Measurements from ENCODE around the gene TACC3.
"Not testable (repeated sequence)": the region's sequence is repeated elsewhere in the genome, so short reads cannot be mapped to it uniquely, and the experiment has no call there.

The TACC3 gene

DNA sequence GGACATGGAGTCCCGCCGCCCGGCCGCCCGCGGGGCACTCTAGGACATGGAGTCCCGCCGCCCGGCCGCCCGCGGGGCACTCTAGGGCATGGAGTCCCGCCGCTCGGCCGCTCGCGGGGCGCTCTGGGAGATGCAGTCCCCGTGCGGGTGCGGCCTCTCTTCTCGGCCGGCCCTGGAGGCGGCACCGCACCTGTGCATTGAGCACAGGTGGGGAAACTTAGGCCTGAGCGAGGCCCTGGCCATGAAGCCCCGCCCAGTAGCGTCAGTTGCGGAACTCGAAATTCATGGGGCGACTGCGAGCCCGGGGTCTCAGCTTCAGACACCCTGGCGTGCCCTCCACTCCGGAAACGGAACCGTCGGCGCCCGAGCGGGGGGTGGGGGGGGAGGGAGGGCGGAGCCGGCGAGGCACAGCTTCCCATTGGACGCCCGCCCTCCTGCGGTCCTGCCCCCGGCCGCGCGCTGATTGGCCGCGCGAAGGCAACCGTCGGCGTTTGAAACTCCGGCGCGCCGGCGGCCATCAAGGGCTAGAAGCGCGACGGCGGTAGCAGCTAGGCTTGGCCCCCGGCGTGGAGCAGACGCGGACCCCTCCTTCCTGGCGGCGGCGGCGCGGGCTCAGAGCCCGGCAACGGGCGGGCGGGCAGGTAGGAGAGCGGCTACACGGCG is at the start of gene TACC3, which contains the start of gene TMEM129:
TACC3 (plus strand) TSS at position 519 of the 663 bp plus-strand sequence. CDS start 1,901 bp downstream, outside the sequence.
TMEM129 (minus strand) TSS at position 321 of the 663 bp plus-strand sequence. CDS start 486 bp downstream, outside the sequence.
- peak; percentile 100 for DNase-seq

DNA sequence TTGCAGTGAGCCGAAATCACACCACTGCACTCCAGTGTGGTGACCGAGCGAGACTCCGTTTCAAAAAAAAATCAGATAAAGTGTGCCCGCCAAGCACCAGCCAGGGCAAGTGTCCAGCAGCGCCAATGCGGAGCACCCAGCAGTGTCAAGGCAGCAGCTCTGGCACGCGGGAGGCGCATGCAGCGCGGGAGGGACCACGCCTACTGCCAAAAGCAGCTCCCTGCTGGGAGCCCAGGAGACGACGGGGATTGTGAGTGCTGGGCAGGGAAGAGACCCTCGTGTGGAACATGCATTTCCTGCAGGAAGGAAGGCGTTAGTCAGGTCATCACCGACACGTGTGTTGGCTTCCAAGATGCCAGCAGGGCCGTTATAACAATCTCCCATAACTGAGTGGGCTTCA is 47.6 kb upstream of the TACC3 start:
- DNase-seq = no peak

DNA sequence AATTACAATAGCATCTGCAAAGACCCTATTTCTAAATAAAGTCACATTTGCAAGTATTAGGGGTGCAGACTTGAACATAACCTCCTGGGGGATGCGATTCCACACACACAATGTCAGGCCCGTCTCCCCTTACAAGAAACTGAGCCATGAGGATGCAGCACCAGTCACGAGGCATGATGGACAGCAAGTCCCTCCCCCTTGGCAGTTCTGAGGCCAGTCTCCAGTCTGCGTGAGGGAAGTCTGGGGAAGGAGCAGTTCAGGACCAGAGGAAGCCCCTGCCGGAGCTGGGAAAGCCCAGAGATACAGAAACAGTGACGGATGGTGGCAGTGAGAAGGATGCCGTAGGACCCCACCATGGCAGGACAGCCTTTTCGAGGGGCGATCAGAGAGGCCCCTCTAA is 46.6 kb upstream of the TACC3 start:
- DNase-seq = no peak

DNA sequence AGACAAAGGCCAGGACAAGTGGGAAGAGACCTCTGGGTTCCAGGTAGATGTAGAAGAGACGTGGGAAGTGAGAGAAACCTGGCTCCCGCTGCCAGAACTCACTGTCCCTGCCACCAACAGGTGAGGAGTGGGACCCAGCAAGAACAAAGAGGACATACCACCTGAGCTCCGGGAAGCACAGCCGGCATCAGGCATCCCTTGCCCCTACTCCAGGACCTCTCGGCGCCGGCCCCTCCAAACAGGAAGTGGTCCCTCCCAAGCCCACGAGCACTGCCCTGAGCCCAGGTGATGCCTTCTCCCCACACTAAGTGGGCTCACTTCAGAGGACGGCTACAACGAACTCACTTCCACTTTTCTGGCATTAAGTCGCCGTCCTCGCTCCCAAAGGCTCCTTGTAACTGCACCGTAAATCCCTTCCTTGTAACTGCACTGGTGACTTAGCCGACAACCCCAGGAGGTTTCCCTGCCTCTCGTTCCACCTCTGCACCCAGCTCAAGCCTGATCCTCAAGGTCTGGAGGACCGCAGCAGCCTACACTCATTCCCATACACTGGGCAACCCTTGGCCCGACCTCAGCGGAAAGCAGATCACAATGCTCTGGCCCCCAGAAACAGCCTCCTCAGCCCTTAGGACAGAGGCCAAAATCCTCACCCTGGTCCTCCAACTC is 46.1 kb upstream of the TACC3 start:
- DNase-seq = no peak

DNA sequence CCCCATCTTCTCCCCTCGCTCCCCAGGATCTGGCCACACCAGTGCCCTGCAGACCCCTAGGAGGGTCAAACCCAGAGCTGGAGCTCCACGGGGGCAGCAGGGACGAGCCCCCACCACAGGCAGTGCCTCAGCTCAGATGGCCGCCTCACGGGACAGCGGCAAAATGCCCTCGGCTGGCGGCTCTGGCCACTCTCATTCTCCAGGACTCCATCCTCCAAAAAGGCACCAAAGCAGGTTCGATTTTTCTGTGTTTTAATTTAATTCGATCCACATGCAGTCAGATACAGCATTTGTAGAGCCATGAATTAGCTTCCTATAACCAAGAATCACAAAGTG is 45.6 kb upstream of the TACC3 start:
- no peak for DNase-seq

DNA sequence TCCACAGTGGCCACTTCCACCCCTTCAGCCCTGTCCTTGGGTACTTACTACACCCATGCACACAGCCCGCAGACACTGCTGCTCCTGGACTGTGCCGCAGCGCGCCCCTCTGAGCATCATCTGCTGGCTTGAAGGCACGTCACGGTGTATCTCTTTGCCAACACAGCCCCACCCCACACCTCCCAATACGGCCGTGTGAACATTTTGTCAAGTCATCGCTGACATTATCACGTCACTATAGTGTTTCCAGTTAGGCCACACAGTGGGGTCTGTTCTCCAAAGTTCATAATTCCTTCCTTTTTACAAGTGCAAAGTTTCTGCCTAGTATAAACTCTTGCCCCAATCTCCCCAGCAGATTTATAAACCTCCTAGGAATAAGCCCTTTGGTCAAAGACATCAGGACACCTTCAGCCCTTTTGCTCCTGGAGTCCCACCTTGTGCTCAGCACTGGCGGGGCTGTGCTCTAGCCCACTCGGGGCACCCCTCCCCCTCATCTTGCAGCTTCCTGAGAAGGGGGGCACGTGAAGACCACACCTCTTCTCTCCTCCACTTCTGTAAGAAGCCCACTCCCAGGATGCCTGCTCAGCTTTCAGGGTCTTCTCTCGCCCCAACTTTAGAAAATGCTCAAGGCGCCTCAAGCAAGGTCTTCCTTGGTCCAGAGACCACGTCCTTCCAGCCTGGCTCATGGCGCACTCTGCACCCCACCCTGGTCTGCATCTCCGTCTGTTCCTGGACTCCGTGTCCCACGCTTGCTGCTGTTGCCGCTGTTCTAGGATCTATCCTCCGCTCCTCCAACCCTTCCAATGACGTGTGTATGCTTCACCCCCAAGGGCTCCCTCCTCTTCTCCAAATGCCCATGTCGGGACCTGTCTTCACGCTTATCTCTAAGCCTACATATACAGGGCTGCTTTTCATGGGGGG is 44.5 kb upstream of the TACC3 start:
- DNase-seq = no peak

DNA sequence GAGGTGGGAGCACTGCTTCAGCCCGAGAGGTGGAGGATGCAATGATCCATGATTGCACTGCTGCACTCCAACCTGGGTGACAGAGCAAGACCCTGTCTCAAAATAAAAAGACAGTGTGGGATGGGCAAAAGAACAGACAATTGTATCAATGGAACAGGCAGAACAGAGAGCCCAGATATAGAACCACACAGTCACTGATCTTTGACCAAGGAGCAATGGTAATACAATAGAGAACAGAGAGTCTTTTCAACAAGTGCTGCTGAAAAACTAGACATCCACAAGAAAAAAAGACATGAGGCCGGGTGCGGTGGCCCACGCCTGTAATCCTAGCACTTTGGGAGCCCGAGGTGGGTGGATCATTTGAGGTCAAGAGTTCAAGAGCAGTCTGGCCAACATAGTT is 43.1 kb upstream of the TACC3 start:
- no peak for DNase-seq

DNA sequence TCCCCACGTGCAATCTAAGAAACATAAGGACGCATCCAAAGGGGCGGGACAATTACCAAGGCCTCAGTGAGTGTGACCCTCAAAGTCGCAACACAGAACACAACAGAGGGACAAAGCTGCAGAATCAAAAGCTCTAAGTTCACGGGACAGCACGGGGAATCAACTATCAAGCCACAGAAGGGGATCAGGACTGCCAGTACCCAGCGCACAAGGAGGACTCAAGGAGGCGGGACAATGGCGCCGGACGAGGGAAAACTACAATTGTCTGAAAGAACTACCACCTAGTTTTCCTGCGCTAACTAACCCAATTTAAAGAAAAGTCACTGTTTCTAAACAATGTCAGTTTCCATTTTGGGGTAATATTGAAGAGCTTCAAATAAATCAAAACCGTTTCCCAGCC is 38.5 kb upstream of the TACC3 start:
- no peak for DNase-seq

DNA sequence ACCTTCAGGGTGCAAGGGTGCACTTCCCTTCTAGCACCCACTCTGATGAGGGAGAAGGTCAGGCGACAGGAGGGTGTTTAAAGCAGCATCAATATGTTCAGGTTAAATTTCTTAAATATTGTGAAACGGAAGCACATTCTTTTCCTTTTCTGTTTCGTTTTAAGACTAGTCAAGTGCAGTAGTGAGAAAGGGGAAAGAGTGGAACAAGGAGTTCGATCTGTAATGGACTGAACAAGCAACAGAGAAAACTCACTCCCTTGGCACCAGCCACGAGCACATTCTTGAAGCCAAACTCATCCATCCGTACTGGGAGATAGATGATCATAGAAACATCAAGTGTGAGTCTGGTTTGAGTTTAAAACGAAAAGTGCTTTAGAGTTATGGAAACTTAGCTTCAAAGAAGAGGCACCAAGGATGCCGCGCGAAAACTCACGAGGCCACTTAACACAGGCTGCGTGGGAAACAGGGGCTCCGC is 38.0 kb upstream of the TACC3 start:
- DNase-seq = no peak

DNA sequence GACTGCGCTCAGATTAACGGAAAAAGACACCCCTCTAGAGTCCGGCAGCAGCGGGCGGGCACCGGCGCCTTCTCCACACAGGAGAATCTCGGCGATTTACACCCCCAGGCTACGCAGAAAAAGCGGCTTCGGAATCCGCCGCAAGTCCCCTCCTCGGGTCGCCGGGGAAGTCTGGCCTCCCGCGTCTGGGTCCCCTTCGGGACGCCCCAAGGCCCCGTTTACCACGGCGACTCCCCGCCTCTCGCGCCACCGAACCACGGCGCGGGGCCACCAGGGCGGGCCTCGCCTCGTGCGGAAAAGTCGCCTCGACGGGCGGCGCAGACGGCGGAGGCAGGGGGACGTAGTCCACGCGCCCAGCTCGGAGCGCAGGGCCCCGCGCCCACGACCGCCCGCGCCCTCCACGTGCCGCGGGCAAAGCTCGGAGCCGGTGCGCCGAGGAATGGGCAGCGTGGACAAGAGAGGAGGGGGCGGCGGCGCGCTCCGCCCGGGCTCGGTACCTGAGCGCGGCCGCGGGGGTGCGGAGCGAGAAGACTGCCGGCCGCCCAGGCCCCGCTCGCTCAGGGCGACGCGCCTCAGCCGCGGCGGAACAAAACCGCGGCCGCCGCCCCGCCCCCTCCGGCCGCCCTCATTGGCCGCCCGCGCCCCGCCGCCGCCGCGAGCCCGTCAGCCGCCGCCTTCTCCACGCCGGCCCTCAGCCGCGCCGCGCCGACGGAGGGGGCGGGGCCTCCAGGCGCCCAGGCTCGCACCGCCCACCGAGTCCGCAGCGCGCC is 37.4 kb upstream of the TACC3 start, which contains the start of gene FAM53A:
FAM53A (minus strand) TSS at position 578 of the 770 bp plus-strand sequence. CDS start 15,572 bp downstream, outside the sequence.
- DNase-seq = peak; percentile 97

DNA sequence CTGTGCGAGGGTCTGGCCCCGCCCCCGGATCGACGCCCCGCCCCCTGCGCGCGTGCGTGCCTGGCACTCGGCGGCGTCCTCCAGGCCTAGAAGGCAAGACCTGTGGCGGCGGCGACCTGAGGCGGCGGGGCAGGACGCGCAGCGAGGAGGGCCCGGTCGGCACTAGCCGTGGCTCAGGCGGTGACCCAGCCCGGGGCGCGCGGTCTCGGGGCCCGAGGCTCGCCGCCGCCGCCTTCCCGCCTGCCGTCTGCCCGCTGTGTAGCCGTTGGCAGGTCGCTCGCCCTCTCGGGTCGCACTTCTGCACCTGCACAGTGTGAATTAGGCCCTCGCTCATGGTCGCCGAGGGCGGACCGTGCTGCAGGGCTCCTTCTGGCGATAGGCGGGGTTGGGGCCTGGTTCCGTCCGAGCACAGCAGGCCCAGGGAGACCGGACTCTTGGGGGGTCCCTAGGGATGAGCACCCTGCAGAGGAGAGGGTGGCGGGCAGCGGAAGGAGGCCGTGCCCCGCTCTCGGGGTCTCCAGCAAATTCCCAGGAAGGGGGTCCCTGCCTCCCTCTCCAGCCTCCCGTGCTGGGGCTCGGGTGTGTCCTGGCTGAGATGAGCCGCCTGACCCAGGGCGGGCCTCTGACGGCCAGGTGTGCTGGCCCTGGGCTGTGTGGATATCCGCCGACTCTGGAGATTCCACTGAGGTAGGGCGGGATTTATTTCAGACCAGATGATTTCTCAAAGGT is 36.7 kb upstream of the TACC3 start:
- peak; percentile 94 for DNase-seq

DNA sequence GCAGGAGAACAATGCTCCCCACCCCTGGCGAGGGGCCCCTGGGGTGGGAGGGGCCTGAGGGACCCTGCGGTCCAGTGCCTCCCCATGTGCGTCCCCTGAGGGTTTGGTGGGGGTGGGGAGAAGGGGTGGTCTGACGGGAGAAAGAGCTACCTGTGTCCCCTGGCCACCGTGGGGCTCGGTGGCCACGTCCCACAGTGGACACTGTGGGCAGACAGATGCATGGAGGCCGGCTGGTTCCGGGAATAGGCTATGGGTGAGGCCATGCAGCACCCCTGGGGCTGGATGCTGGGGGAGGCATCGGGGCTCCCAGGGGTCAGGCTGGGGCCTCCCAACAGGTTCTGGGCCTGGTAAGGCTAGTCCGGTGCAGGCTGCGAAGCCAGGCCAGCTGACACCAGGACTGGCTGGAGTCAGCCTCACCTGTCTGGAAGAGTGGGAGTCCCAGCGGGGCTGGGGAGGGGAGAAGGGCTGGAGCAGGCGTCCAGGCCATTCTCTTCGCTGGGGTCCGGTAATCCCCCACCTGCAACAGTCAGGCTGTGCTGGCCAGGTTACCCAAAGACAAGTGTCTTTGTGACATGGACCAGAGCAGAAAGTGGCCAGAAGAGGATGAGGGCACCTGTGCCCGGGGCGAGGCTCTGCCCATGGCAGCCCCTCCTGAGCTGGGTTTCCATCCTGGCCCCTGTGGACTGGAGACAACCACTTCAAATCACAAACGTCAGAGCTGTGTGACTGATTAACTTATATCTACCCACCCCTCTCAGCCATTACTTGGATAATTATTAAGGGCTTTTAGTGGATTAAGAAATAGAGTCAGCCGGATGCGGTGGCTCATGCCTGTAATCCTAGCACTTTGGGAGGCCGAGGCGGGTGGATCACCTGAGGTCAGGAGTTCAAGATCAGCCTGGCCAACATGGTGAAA is 35.8 kb upstream of the TACC3 start:
- peak; percentile 60 for DNase-seq

DNA sequence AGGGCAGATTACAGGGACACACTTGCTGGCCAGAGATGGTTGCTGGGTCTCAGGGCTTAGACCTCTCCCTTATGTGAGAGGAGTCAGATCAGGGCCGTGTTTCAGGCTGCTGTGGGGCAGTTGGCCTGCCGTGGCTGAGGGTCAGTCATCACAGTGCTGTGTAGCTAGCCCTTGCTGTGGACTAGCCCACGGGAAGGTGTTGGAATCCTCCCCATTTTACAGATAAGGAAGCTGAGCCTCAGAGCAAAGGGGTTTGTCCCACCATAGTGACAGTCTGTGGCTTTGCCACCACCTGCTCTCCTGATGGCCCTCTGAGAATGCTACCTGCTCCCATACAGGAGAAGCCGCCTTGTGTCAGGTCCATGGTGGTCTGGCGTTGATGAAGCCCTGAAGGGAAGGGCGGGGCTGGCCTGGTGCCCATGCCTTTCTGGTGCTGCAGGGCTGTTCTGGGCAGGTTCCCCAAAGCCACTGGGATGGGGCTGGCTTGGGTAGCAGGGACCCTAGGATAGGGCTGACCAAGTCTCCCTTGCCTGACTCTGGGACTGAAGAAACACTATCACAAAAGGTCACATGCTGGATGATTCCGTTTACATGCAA is 34.8 kb upstream of the TACC3 start:
- DNase-seq = peak; percentile 36

DNA sequence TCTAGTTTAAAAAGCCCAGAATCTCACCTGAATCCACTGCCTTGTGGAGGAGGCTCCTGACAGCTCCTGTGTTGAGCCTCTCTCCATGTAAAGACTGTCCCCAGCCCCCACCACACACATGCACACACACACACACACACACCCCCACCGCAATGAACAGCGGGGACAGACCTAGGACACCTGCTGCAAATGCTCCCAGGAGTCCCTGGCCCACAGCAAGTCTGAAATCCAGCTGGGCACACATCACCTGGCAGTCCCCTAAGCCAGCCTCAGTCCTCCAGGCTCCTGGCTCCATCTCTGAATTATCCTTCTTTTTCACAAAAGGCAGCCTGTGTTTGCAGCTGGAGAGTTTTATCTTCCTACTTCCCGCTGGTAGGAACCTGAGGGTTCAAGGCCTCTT is 30.6 kb upstream of the TACC3 start:
- no peak for DNase-seq

DNA sequence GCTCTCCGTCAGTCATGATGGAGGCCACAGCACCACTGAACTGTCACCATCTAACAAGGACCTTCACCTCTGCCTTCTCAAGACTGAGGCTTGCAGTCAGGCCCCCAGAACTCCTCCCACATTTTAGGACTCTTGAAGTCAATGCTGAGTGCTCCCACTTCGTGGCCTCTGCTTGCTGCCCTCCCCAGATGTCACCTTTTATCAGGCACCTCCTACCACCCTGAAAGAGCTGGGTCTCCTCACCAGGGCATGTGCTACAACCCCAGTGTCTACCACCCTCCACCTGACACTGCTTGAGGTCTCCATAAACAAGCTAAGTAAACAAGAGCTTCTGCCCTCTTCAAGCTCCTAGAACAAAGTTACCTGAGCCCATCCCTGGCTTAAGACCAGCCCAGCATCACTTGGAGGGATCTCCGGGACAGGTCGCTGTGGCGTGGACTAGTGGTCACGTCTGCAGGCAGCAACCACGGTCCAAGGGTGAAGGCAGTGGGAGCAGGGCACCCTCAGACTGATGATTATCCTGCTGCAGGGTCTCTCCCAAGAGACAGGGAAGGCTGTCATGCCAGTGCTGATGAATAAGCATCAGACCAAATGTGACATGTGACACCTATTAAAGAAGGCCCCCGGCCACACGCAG is 29.5 kb upstream of the TACC3 start:
- no peak for DNase-seq

DNA sequence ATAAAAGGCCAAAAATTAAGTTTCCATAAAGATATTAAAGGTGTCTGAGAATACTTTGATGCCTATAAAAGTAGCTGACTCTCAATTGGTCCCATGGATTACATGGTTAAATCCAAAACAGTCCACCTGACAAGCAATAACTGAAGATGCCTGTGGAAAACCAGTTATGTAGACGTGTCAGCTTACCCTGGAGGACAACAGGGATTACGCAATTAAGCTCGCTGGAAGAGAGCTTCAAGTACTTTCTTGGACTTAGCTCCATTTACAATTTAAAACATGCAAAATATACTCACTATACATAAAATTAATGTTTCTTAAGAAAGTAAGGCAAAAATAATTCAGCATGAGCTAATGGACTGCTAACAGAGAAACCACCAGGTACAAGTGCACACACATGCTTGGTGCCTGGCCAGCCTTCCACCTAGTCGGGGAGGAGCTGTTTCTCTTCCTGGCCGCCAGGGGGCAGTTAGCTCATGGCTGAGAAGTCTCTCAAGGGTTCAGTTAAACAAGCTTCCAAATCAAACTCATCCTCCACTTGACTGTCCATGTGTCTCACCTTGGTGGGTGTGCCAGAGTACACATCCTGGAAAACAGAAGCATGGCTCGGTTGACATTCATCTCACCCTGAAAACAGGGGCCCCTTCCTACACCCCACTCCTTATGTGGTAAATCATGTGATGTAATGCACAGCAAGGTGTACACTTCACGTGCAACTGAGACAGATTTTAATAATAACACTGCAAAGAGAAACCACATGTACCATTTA is 28.0 kb upstream of the TACC3 start:
- peak; percentile 97 for DNase-seq

DNA sequence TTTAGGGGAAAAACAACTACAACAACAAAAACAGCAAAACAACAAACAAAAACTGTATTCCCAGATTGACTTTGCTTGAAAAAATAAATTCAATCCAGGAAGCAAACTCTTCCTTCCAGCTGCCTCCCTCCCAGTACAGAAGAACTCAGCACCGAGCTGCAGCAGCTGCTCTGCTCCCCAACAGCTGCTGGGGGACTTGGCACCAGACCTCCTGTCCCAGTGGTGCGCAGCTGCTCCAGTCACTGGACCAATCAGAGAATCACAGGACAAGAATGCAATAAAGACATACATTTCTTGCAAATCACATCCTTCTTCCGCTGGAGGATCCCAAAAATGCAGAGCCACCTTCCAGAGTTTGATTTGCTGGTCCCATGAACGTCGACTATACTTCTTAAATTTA is 25.4 kb upstream of the TACC3 start:
- no peak for DNase-seq

DNA sequence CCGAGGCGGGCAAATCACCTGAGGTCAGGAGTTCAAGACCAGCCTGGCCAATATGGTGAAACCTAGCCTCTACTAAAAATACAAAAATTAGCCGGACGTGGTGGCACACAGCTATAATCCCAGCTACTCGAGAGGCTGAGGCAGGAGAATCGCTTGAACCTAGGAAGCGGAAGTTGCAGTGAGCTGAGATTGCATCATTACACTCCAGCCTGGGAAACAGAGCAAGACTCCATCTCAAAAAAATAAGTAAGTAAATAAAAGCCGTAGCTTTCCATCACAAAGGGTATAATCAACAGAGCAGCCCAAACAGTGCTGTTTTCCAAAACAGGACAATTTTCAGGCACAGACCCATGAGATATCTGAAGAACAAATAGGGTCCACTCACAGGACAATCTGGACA is 19.6 kb upstream of the TACC3 start:
- DNase-seq = not testable (repeated sequence)

DNA sequence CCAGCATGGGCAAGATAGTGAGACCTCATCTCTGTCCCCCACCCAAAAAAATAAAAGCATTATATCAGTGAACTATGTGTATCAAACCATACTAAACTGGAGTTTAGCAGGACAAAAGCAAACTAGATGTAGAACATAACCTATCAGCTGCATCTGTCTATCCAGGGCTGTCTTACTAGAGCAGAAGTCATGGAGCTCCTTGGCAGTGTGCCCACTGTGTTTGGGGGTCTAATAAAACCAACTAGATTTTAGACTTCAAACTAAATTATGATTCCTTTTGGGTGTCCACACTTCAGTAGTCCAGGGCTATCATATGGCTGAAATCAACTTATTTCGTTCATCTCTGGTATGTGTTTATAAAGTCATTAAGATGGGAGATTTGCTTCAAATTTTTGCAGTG is 17.5 kb upstream of the TACC3 start:
- DNase-seq = no peak

Data from DMS53 (cell line).